GM23338 (cell line): ENCODE data around the gene BOK. TPM values are rescaled to one million over a fixed set of nuclear protein-coding genes. Genes with fewer than 3 reads are reported as not detected.

Experiments
- polyA plus RNA-seq: library from polyadenylated mRNA; unstranded; fragments of >200 nt; fragmentation: Nextera tagmentation; extraction: Ambion mirVana; gene quantifications from 2 replicates; pipeline ENCODE4 v1.2.1, GENCODE V29; 2016
- small RNA-seq: library from RNA; depleted of rRNA; stranded (forward); fragments of <200 nt; gene quantifications from one replicate; pipeline ENCODE3, GENCODE V24; 2014; ENCODE audit warnings: low replicate concordance
- total RNA-seq: library from RNA; depleted of rRNA; stranded (reverse); fragments of >200 nt; shearing (Covaris generic); gene quantifications from 2 replicates; pipeline ENCODE4 v1.2.3, GENCODE V29; 2014; rRNA removed

BOK gene
- total and polyA plus RNA-seq, 2 experiments from 2014 or later, result 13.5 to 36.7 TPM

Small RNA genes within 50 kb of the gene (small RNA-seq; reads per million reads assigned to genes)
- gene RNA5SP122, result 0.07 reads per million

Other genes starting within 250 kb of the BOK start
- 306 and 312 TPM in 2 replicates for gene HDLBP, start 243.1 kb upstream of the BOK start, total RNA-seq
- gene HDLBP, start 243.1 kb upstream of the BOK start, polyA plus RNA-seq, result 218 and 230 TPM in 2 replicates
- gene SEPTIN2, start 242.8 kb upstream of the BOK start, total RNA-seq, result 370 and 393 TPM in 2 replicates
- 204 and 227 TPM in 2 replicates for gene SEPTIN2, start 242.8 kb upstream of the BOK start, polyA plus RNA-seq
- 22.6 and 26.8 TPM in 2 replicates for gene FARP2, start 202.5 kb upstream of the BOK start, total RNA-seq
- gene FARP2, start 202.5 kb upstream of the BOK start, polyA plus RNA-seq, result 13.9 and 16.0 TPM in 2 replicates
- gene STK25, start 50.2 kb upstream of the BOK start, total RNA-seq, result 275 and 304 TPM in 2 replicates
- gene STK25, start 50.2 kb upstream of the BOK start, polyA plus RNA-seq, result 125 and 142 TPM in 2 replicates
- 80.4 and 81.6 TPM in 2 replicates for gene THAP4, start 78.4 kb downstream of the BOK start, total RNA-seq
- gene THAP4, start 78.4 kb downstream of the BOK start, polyA plus RNA-seq, result 62.9 and 74.0 TPM in 2 replicates
- gene ATG4B, start 78.9 kb downstream of the BOK start, total RNA-seq, result 102 and 103 TPM in 2 replicates
- 104 and 116 TPM in 2 replicates for gene ATG4B, start 78.9 kb downstream of the BOK start, polyA plus RNA-seq
- 38.9 and 55.4 TPM in 2 replicates for gene DTYMK, start 128.1 kb downstream of the BOK start, total RNA-seq
- 65.4 and 69.5 TPM in 2 replicates for gene DTYMK, start 128.1 kb downstream of the BOK start, polyA plus RNA-seq
- gene ING5, start 143.3 kb downstream of the BOK start, total RNA-seq, result 42.5 and 49.5 TPM in 2 replicates
- 25.7 and 27.6 TPM in 2 replicates for gene ING5, start 143.3 kb downstream of the BOK start, polyA plus RNA-seq
- gene D2HGDH, start 175.9 kb downstream of the BOK start, total RNA-seq, result 8.3 and 17.3 TPM in 2 replicates
- gene D2HGDH, start 175.9 kb downstream of the BOK start, polyA plus RNA-seq, result 3.7 and 4.6 TPM in 2 replicates
- gene GAL3ST2, start 218.1 kb downstream of the BOK start, total RNA-seq, result 0.24 and 1.5 TPM in 2 replicates
- gene GAL3ST2, start 218.1 kb downstream of the BOK start, polyA plus RNA-seq, result 0.19 TPM in 1 of 2 replicates, not detected in the other